ENCODE measurements around the gene KCNQ1OT1.

DNA sequence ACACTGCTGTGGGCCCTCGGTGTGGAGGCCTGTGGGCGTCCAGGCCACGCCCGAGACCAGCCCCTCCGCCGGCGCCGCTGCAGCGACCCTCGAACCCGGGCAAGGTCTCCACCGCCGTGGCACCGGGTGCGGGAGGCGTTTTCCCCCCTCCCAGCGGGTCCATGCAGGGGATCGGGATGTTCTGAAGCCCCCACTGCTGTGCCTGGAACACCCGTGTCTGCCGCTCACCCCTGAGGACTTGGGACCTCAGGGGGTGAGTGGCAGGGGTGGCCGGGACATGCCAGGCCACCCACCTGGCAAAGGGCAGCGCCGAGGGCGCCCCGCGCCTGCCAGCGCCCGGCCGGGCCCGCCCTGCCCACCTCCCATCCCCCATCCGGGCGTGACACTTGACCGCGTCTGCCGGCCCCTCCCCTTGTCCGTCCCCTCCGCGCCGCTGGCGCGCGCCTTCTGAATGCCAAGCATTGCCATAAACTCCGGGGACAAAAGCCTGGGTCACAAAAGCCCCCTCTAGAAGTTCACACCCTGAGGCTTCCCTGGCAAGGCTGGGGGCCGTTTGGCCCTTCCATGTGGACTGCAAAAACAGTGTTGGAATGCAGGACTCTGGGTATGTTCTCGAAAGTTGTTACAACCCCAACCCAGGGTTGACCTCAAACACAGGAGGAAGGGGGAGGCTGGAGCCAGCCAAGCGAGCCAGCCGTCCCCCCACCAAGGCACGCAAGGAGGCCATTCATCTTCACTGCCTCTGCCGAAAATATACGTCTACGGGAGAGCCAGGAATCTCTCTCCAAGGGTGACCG, 819 bp upstream of the KCNQ1OT1 start:
- TF ChIP-seq, protein P1, sequence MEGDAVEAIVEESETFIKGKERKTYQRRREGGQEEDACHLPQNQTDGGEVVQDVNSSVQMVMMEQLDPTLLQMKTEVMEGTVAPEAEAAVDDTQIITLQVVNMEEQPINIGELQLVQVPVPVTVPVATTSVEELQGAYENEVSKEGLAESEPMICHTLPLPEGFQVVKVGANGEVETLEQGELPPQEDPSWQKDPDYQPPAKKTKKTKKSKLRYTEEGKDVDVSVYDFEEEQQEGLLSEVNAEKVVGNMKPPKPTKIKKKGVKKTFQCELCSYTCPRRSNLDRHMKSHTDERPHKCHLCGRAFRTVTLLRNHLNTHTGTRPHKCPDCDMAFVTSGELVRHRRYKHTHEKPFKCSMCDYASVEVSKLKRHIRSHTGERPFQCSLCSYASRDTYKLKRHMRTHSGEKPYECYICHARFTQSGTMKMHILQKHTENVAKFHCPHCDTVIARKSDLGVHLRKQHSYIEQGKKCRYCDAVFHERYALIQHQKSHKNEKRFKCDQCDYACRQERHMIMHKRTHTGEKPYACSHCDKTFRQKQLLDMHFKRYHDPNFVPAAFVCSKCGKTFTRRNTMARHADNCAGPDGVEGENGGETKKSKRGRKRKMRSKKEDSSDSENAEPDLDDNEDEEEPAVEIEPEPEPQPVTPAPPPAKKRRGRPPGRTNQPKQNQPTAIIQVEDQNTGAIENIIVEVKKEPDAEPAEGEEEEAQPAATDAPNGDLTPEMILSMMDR (conservative IDR thresholded peaks at IDR 0.05 in 1 of 2, IDR thresholded peaks at IDR 0.05 in 1 of 2; ENCODE audit: extremely low read depth in 1 of 2, insufficient read depth in 1 of 2, low read depth in 1 of 2, low read length in 2 of 2): no peak
- TF ChIP-seq EZH2 (IDR thresholded peaks at IDR 0.05; ENCODE audit: borderline replicate concordance, low read length): no peak

Data from mammary epithelial cell (primary cell).